ENCODE results near the gene TRIM65. TPM values are rescaled to one million over a fixed set of nuclear protein-coding genes. Genes with fewer than 3 reads are reported as not detected.

The TRIM65 gene
- total and polyA plus RNA-seq, 2 of the 13 experiments (the other 11 are each of a cell fraction or from before 2014, with no cell fraction given), result 10.3 to 22.4 TPM

- TF ChIP-seq ZNF33B (CRISPR knock-in tag; IDR thresholded peaks at IDR 0.05) (no peak), RXRB (CRISPR knock-in tag; IDR thresholded peaks at IDR 0.05; ENCODE audit: borderline replicate concordance) (peak; percentile 86), ZNF768 (CRISPR knock-in tag; IDR thresholded peaks at IDR 0.05) (peak; percentile 93), POGZ (CRISPR knock-in tag; IDR thresholded peaks at IDR 0.05) (peak; percentile 86), ZBTB49 (CRISPR knock-in tag; IDR thresholded peaks at IDR 0.05; ENCODE audit: borderline replicate concordance) (0 out of 2 replicates have a peak, but pooled peaks have one; percentile 76), ZHX1 (CRISPR knock-in tag; IDR thresholded peaks at IDR 0.05; ENCODE audit: low read depth) (peak; percentile 53; the same call in 1 of the 2 replicates), HMGA1 (CRISPR knock-in tag; conservative IDR thresholded peaks at IDR 0.05) (no peak), REXO4 (CRISPR knock-in tag; IDR thresholded peaks at IDR 0.05; ENCODE audit: borderline replicate concordance) (no peak), ZHX2 (IDR thresholded peaks at IDR 0.05; ENCODE audit: low read depth) (peak; percentile 65), ZHX2 (CRISPR knock-in tag; IDR thresholded peaks at IDR 0.05; ENCODE audit: borderline replicate concordance) (0 out of 2 replicates have a peak, but pooled peaks have one; percentile 78), MAFK (conservative IDR thresholded peaks at IDR 0.05 in 1 of 2, IDR thresholded peaks at IDR 0.05 in 1 of 2; ENCODE audit: low read length in 2 of 2) (no peak), ZNF30 (CRISPR knock-in tag; IDR thresholded peaks at IDR 0.05) (0 out of 2 replicates have a peak, but pooled peaks have one; percentile 77), ZNF251 (CRISPR knock-in tag; IDR thresholded peaks at IDR 0.05) (0 out of 2 replicates have a peak, but pooled peaks have one; percentile 46), ZNF724P (CRISPR knock-in tag; IDR thresholded peaks at IDR 0.05; ENCODE audit: borderline replicate concordance) (peak; percentile 88; the same call in 1 of the 2 replicates), CSRNP1 (CRISPR knock-in tag; IDR thresholded peaks at IDR 0.05) (peak; percentile 94; the same call in 1 of the 2 replicates)
These were observed 44.1 kb upstream of the TRIM65 start, which contains the start of gene FBF1 (continued) for GRCh38 chr17:75940727-75941441.

All from HepG2 (cell line).